GM23338 (cell line): Measurements from ENCODE around the gene SHISA7. TPM values are rescaled to one million over a fixed set of nuclear protein-coding genes. Genes with fewer than 3 reads are reported as not detected.

Experiments
- ATAC-seq: fragments of 200-7000 bp; cut with Tn5 transposase; 3 replicates; pipeline ENCODE4 v1.9.1; 2020
- DNase-seq: peaks from one replicate; pipeline ENCODE4 v3.0.0-alpha.2; 2015; ENCODE audit warnings: low spot score
- H2AFZ ChIP-seq: fragments of 200-600 bp; sonication (generic); 2 replicates; pipeline ENCODE4 v1.8.0; 2016; ENCODE audit warnings: antibody characterized with exemption, mild to moderate bottlenecking, moderate library complexity
- H3F3A ChIP-seq: fragments of 200-600 bp; sonication (generic); replicated peaks from 2 replicates; pipeline ENCODE4 v1.8.0; 2017; ENCODE audit warnings: antibody characterized with exemption, mixed run types, low read depth
- H3K27ac ChIP-seq: fragments of 200-600 bp; sonication (generic); 2 replicates; pipeline ENCODE4 v1.6.1; 2016; ENCODE audit warnings: low read depth
- H3K27me3 ChIP-seq: fragments of 200-600 bp; sonication (generic); 2 replicates; pipeline ENCODE4 v1.8.0; 2016; ENCODE audit warnings: mild to moderate bottlenecking, mixed run types, moderate library complexity; ENCODE audit not compliant: insufficient read depth
- H3K36me3 ChIP-seq: fragments of 200-600 bp; sonication (generic); 2 replicates; pipeline ENCODE4 v1.8.0; 2016; ENCODE audit warnings: mild to moderate bottlenecking; ENCODE audit not compliant: insufficient read depth
- H3K4me1 ChIP-seq: fragments of 200-600 bp; sonication (generic); 2 replicates; pipeline ENCODE4 v1.8.0; 2016; ENCODE audit warnings: mild to moderate bottlenecking, moderate library complexity; ENCODE audit not compliant: insufficient read depth
- H3K4me2 ChIP-seq: fragments of 200-600 bp; sonication (generic); 2 replicates; pipeline ENCODE4 v1.7.1; 2017; ENCODE audit warnings: mixed run types
- H3K4me3 ChIP-seq: fragments of 200-600 bp; sonication (generic); 2 replicates; pipeline ENCODE4 v1.6.1; 2016; ENCODE audit warnings: mixed run types
- H3K79me2 ChIP-seq: fragments of 200-600 bp; sonication (generic); replicated peaks from 2 replicates; pipeline ENCODE4 v1.8.0; 2017; ENCODE audit warnings: mild to moderate bottlenecking; ENCODE audit not compliant: insufficient read depth
- H3K9me2 ChIP-seq: fragments of 200-600 bp; sonication (generic); 2 replicates; pipeline ENCODE4 v1.8.0; 2017; ENCODE audit not compliant: insufficient read depth
- H4K20me1 ChIP-seq: fragments of 200-600 bp; sonication (generic); replicated peaks from 2 replicates; pipeline ENCODE4 v1.8.0; 2017; ENCODE audit warnings: mild to moderate bottlenecking; ENCODE audit not compliant: insufficient read depth
- H3K27ac Mint-ChIP-seq: 2 replicates; pipeline ENCODE4 v1.8.0; 2020; ENCODE audit warnings: inconsistent platforms, mild to moderate bottlenecking, moderate library complexity, mixed read lengths
- H3K27me3 Mint-ChIP-seq: 3 replicates; pipeline ENCODE4 v1.8.0; 2022; ENCODE audit warnings: low read depth, mild to moderate bottlenecking, moderate library complexity, mixed read lengths, inconsistent platforms; ENCODE audit not compliant: insufficient read depth, poor library complexity
- H3K36me3 Mint-ChIP-seq: 3 replicates; pipeline ENCODE4 v1.8.0; 2021; ENCODE audit warnings: low read depth, mild to moderate bottlenecking, inconsistent platforms, moderate library complexity, mixed read lengths
- H3K4me1 Mint-ChIP-seq: 3 replicates; pipeline ENCODE4 v1.8.0; 2020; ENCODE audit warnings: mild to moderate bottlenecking, inconsistent platforms, mixed read lengths
- H3K4me3 Mint-ChIP-seq: 3 replicates; pipeline ENCODE4 v1.8.0; 2021; ENCODE audit warnings: moderate library complexity, mild to moderate bottlenecking, inconsistent platforms, mixed read lengths
- H3K9me3 Mint-ChIP-seq: 3 replicates; pipeline ENCODE4 v1.8.0; 2020; ENCODE audit warnings: moderate library complexity, mild to moderate bottlenecking, inconsistent platforms, mixed read lengths
- CREB1 ChIP-seq: fragments of 250-450 bp; sonication (Bioruptor Pico); IDR thresholded peaks from 2 replicates; pipeline ENCODE4 v1.5.0; 2020; ENCODE audit warnings: low read depth, mild to moderate bottlenecking, moderate library complexity
- CTCF ChIP-seq, 2 experiments: fragments of 200-600 bp in 1 of 2; sonication (generic) in 1 of 2; conservative IDR thresholded peaks; 2 replicates each; pipeline versions ENCODE4 v1.5.1 to v1.6.1; 2016 to 2017; ENCODE audit warnings: antibody characterized with exemption in 2 of 2, low read depth in 2 of 2, mild to moderate bottlenecking in 2 of 2, moderate library complexity in 1 of 2
- ETS1 ChIP-seq: IDR thresholded peaks from 2 replicates; pipeline ENCODE4 v1.6.1; 2016; ENCODE audit warnings: antibody characterized with exemption
- EZH2 ChIP-seq: fragments of 200-600 bp; sonication (generic); IDR thresholded peaks from one replicate; pipeline ENCODE4 v1.8.0; 2017; ENCODE audit warnings: antibody characterized with exemption, mild to moderate bottlenecking, low read depth; ENCODE audit not compliant: unreplicated experiment
- EZH2phosphoT487 ChIP-seq: fragments of 200-600 bp; sonication (generic); IDR thresholded peaks from one replicate; pipeline ENCODE4 v1.8.1; 2018; ENCODE audit warnings: antibody characterized with exemption; ENCODE audit not compliant: unreplicated experiment
- STAT1 ChIP-seq: IDR thresholded peaks from one replicate; pipeline ENCODE4 v1.6.1; 2016; ENCODE audit warnings: antibody characterized with exemption; ENCODE audit not compliant: unreplicated experiment
- ZNF114 ChIP-seq: fragments of 250-450 bp; sonication (Bioruptor Pico); IDR thresholded peaks from 2 replicates; pipeline ENCODE4 v1.5.0; 2020; ENCODE audit warnings: mild to moderate bottlenecking, moderate library complexity
- ZNF331 ChIP-seq: fragments of 250-450 bp; sonication (Bioruptor Pico); IDR thresholded peaks from 2 replicates; pipeline ENCODE4 v1.5.0; 2020; ENCODE audit warnings: low read depth, mild to moderate bottlenecking, moderate library complexity
- ZNF462 ChIP-seq: fragments of 250-450 bp; sonication (Bioruptor Pico); IDR thresholded peaks from 2 replicates; pipeline ENCODE4 v1.5.0; 2020; ENCODE audit warnings: mild to moderate bottlenecking, moderate library complexity
- polyA plus RNA-seq: library from polyadenylated mRNA; unstranded; fragments of >200 nt; fragmentation: Nextera tagmentation; extraction: Ambion mirVana; gene quantifications from 2 replicates; pipeline ENCODE4 v1.2.1, GENCODE V29; 2016
- total RNA-seq: library from RNA; depleted of rRNA; stranded (reverse); fragments of >200 nt; shearing (Covaris generic); gene quantifications from 2 replicates; pipeline ENCODE4 v1.2.3, GENCODE V29; 2014

The SHISA7 gene
- total and polyA plus RNA-seq, 2 experiments from 2014 or later: 0.32 to 1.4 TPM

GRCh38 chr19:55479451-55480230 lies 36.5 kb upstream of the SHISA7 start:
- H4K20me1 ChIP-seq: no peaks in the 10 kb centered on the region
- no peak overlapping the region for H3K4me2 ChIP-seq
- no peak for DNase-seq
- Mint-ChIP-seq H3K27me3 (peaks cover 17% of the 10 kb centered on the region), H3K4me3 (peak overlapping the region; percentile 6; the same call in 1 of the 3 replicates), H3K36me3 (peaks cover 9% of the 10 kb centered on the region; the same call in 2 of the 3 replicates), H3K4me1 (peaks cover 33% of the 10 kb centered on the region), H3K9me3 (peaks cover 3% of the 10 kb centered on the region; the same call in 2 of the 3 replicates), H3K27ac (no peak overlapping the region)
- no peaks in the 10 kb centered on the region for H3K36me3 ChIP-seq
- no peak overlapping the region for H3K27ac ChIP-seq
- H3K27me3 ChIP-seq: no peaks in the 10 kb centered on the region
- no peak for ATAC-seq
- peaks cover 9% of the 10 kb centered on the region for H3K79me2 ChIP-seq
- no peaks in the 10 kb centered on the region for H3K9me2 ChIP-seq
- peaks cover 17% of the 10 kb centered on the region; the same call in 1 of the 2 replicates for H3F3A ChIP-seq
- no peak overlapping the region for H2AFZ ChIP-seq
- TF ChIP-seq STAT1 (no peak), EZH2 (no peak), ETS1 (no peak), ZNF114 (no peak), ZNF331 (CRISPR knock-in tag) (no peak), EZH2phosphoT487 (no peak), CTCF (conservative IDR thresholded peaks at IDR 0.05; ENCODE audit: low read depth in 2 of 2) (no peak), ZNF462 (no peak), CREB1 (CRISPR knock-in tag) (no peak)
- H3K4me3 ChIP-seq: no peak overlapping the region
- H3K4me1 ChIP-seq: peaks cover 7% of the 10 kb centered on the region; the same call in 1 of the 2 replicates
